HG03280 (cell line): ENCODE data around the gene TOR1AIP2.
"Not testable (repeated sequence)": the region's sequence is repeated elsewhere in the genome, so short reads cannot be mapped to it uniquely, and the experiment has no call there.

Experiments
- ATAC-seq: cut with Tn5 transposase; IDR thresholded peaks from one replicate; pipeline ENCODE4 v1.9.1; 2021; ENCODE audit warnings: mild to moderate bottlenecking, moderate library complexity; ENCODE audit not compliant: unreplicated experiment

The TOR1AIP2 gene

DNA sequence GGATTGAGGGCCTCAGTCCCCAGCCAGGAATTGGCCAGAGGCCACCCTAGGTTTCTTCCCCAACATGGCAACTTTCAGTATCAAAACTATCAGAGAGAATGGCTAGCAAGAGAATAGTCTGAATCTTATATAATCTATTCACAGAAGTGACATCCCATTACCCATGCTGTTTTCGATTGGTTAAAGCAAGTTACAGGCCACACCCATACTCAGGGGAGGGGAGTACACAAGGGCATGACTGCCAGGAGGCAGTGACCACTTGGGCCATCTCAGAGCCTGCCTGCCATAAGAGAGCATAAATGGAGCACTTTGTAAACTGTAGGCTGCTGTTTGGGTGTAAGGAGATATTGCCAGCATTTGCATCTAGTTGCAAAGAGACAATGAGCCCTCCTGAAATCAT lies 69.1 kb downstream of the TOR1AIP2 start:
- no peak for ATAC-seq

- no peak for ATAC-seq
Observed at GRCh38 chr1:179807691-179808485, 69.7 kb downstream of the TOR1AIP2 start.

- no peak for ATAC-seq
Observed at GRCh38 chr1:179807291-179807690, 70.3 kb downstream of the TOR1AIP2 start.

GRCh38 chr1:179806333-179806732 lies 71.3 kb downstream of the TOR1AIP2 start:
- no peak for ATAC-seq

DNA sequence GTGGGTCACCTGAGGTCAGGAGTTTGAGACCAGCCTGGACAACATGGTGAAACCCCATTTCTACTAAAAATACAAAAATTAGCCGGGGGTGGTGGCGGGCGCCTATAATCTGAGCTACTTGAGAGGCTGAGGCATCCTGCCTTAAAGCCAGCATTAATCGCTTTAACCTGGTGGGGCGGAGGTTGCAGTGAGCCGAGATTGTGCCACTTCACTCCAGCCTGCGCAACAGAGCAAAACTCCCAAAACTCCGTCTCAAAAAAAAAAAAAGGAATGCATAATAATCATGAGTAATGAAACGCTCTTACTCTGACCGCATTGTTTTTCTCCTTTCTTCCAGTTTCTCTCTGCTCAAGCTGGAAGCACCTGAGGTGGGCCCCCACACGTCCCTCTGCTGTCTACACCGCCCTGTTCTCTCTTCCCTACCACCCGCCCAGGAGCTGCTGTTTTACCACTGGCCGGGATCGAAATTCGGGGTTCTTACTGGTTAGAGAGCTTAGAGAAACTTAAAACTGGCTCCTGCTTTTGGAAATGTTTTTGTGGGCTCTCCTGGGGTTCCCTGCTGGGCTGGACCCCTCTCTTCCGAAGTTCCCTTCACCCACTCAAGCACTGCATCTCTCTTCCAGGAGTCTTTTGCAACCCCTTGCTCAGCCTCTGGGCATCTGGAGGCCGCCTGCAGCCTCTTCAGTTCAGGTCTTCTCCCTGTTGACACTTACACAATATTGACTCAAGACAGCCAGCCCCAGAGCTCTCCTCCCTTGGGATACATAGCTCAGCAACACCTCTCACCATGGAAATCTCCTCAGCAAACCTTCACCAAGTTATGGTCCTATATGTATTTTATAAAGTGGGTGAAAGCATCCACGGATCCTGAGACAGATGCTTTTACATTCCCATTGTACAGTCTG lies 72.1 kb downstream of the TOR1AIP2 start:
- ATAC-seq: no peak

GRCh38 chr1:179804417-179804816 lies 73.2 kb downstream of the TOR1AIP2 start:
- ATAC-seq: not testable (repeated sequence)

GRCh38 chr1:179803918-179804317 lies 73.7 kb downstream of the TOR1AIP2 start:
- no peak for ATAC-seq

DNA sequence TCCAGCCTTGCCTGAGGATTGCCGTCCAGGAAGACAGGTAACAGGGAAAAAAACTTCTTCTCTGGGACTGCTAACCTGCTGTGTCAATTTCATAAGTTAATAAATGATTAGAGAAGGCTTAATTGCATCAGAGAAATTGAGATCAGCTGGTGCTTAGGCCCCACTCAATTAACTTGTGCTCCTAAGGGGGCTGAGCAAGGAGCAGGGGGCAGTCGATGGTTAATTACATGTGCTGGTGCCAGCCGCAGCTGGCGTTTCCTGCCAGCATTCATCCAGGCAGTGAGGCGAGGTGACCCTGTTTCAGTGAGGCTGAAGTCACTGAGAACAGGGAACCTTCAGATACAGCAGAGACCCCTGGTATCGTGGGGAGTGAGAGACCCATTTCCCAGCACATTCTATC lies 74.5 kb downstream of the TOR1AIP2 start:
- ATAC-seq: no peak

DNA sequence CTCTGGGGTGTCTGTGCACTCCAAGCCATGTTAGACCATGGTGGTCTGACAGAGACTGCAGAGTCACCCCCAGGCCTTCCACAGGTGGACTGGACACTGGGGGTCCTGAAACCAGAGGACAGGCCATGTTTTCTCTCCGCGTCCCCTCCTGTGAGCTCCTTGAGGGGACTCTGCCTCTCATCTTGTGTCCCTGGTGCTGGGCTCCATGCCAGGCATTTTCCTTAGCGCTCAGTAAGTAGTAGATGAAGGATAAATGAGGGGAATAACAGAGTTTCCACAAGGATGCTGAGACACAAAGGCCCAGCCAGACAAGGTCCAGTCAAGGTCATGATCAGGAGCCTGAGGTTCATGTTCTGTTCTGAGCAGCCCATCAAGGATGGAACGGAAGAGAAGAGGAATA lies 77.1 kb downstream of the TOR1AIP2 start:
- ATAC-seq: no peak

GRCh38 chr1:179798864-179799516 lies 78.6 kb downstream of the TOR1AIP2 start:
- ATAC-seq: no peak

DNA sequence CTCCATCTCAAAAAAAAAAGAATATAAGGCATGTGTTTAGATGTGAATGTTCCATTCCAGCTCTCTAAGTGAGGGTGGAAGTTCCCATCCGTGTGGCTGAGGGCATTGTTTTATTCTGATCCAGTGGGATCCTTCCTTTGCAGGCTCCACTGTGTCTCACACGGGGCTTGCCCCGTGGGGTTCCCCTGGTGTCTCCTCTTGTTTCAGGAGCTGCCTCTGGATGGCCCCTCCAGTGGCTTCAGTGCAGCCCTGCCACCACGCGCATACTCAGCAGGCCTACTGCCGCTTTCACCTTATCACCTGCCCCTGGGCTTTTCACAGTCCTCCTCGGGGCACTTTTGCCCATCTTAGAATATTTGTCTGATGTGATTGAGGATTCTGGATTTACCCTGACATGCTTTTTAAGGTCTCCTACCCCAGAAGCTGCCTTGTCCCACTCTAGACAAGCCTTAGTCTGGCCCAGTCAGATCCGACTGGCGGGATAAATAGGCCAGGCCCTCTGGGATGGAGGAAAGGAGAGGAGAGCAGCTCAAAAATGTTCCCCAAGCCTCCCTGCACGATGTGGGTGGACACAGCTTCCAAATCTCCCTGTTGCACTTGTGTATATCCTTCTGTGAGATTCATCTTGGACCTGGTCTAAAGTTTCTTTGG lies 79.3 kb downstream of the TOR1AIP2 start:
- no peak for ATAC-seq

DNA sequence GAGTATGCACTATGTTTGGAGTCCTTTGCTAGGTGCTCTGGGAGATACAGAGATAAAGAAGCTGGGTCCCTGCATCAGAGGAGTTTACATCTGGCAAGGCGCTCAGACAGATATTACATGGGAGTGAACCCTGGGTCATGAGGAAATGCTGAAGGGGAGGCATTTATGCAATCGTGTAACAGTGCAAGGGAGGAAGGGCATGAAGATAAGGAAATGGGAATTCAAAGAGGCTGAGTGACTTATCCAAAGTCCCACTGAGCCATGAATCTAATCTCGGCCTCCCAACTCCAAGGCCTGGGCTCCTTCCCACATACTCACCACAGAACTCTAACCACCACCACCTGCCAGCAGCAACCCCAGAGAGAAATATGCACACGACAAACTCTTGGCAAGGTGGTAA lies 82.9 kb downstream of the TOR1AIP2 start:
- ATAC-seq: no peak

DNA sequence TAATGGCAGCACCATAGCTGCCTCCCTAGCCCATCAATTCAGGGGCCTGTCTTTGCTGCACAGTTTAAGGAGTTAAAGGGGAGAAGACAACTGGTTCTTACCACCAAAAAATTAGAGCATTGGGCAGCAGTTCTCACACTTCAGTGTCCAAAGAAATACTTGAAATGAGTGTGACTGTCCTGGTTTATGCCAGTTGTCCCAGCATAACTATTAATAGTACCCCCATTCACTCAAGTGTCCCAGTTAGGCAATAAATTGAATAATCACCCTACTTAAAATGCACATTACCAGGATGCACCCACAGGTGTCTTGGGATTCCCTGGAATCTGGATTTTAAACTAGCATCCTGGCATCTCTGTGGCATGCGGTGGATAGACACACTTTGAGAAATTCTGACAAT lies 83.5 kb downstream of the TOR1AIP2 start:
- ATAC-seq: no peak

- no peak for ATAC-seq
Observed at GRCh38 chr1:179793281-179793680, 84.3 kb downstream of the TOR1AIP2 start.
